Measurements from ENCODE around the gene JAZF1. TPM values are rescaled to one million over a fixed set of nuclear protein-coding genes. Genes with fewer than 3 reads are reported as not detected.

Gene JAZF1
- total and polyA plus RNA-seq, 2 experiments from 2014 or later: 9.5 to 12.1 TPM

DNA sequence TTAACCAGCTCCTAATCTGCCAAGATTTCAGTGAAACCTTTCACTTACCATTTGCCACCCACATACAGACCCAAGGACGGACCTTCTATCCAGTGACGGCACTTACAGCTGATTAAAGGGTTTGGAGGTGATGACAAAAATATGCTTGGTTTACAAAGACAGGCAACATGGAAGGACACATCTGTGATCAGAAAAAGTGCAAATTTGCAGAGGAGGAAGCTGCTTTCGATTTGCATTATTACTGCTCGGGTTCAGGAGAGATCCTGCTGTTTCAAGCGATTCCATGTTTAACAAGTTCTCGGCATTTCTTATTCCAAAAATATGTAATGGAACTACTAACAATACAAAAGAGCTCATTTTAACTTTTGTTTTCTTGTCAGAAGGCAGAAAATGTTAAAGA, 109.0 kb downstream of the JAZF1 start:
- no peak overlapping the region for H3K4me3 ChIP-seq
- H3K36me3 ChIP-seq (replicated peaks; ENCODE audit: insufficient read depth, low read depth): no peaks in the 10 kb centered on the region
- peak overlapping the region; percentile 3 for H3K4me2 ChIP-seq
- peaks cover 34% of the 10 kb centered on the region for H3K4me1 ChIP-seq (ENCODE audit: insufficient read depth)
- no peak overlapping the region for H2AFZ ChIP-seq
- peaks cover 8% of the 10 kb centered on the region for H3K79me2 ChIP-seq
- 84% methylated on average over 6 of the region's 6 CpGs for WGBS (ENCODE audit: low lambda C conversion rate, missing lambda C conversion rate)
- TF ChIP-seq EZH2phosphoT487 (IDR thresholded peaks at IDR 0.05; ENCODE audit: low read depth, severe bottlenecking, unreplicated experiment) (no peak), EZH2 (IDR thresholded peaks at IDR 0.05; ENCODE audit: borderline replicate concordance) (no peak)
- TF ChIP-seq, protein P1, sequence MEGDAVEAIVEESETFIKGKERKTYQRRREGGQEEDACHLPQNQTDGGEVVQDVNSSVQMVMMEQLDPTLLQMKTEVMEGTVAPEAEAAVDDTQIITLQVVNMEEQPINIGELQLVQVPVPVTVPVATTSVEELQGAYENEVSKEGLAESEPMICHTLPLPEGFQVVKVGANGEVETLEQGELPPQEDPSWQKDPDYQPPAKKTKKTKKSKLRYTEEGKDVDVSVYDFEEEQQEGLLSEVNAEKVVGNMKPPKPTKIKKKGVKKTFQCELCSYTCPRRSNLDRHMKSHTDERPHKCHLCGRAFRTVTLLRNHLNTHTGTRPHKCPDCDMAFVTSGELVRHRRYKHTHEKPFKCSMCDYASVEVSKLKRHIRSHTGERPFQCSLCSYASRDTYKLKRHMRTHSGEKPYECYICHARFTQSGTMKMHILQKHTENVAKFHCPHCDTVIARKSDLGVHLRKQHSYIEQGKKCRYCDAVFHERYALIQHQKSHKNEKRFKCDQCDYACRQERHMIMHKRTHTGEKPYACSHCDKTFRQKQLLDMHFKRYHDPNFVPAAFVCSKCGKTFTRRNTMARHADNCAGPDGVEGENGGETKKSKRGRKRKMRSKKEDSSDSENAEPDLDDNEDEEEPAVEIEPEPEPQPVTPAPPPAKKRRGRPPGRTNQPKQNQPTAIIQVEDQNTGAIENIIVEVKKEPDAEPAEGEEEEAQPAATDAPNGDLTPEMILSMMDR (IDR thresholded peaks at IDR 0.05; ENCODE audit: poor library complexity): no peak
- H3K27ac ChIP-seq: no peak overlapping the region
- H3K9me2 ChIP-seq (replicated peaks; ENCODE audit: insufficient read depth): no peaks in the 10 kb centered on the region
- H4K20me1 ChIP-seq (ENCODE audit: insufficient read depth, poor library complexity, severe bottlenecking): no peaks in the 10 kb centered on the region
- H3K27me3 ChIP-seq: no peaks in the 10 kb centered on the region
- H3K9me3 ChIP-seq (ENCODE audit: low read depth): no peaks in the 10 kb centered on the region
- DNase-seq (ENCODE audit: low spot score): no peak

DNA sequence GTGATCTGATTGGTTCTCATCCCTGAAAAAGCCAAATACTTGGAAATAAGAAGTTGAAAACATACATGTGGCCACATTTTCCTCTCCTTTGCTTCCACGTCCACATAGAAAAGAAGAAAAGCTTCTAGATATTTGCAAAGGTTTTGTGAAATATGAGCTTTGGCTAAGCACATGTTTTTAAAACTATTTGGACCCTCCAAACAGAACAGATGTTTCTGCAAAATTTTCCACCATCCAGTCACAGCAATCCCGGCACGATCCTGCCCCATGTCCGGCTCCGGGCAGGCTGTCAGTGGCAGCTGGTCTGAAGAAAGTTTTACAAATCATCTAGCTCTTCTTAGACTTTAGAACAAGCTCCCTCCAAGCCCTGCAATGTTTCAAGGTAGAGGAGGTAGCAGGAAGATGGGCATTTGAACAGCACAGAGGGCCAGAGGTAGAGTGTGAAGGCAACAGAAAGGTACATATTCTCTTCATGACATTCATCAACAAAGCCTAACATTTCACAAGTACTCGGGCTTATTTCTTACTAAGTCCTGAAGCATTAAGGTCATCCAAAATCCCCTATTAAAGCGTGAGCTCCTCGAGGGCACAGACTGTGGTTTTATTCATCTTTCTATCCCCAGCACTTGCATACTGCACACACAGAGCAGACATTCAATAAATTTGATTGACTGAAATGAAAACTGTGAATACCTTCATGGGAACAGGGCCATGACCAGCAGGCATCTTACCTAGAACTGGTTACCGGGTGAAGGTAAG, 110.1 kb downstream of the JAZF1 start:
- Histone ChIP-seq H3K9me3 (ENCODE audit: low read depth) (no peaks in the 10 kb centered on the region), H3K27me3 (no peaks in the 10 kb centered on the region), H2AFZ (no peak overlapping the region), H3K79me2 (peaks cover 8% of the 10 kb centered on the region), H3K4me2 (peak overlapping the region; percentile 56), H3K27ac (peak overlapping the region; percentile 65), H4K20me1 (ENCODE audit: insufficient read depth, poor library complexity, severe bottlenecking) (no peaks in the 10 kb centered on the region), H3K4me3 (no peak overlapping the region), H3K36me3 (replicated peaks; ENCODE audit: insufficient read depth, low read depth) (no peaks in the 10 kb centered on the region), H3K4me1 (ENCODE audit: insufficient read depth) (peaks cover 25% of the 10 kb centered on the region), H3K9me2 (replicated peaks; ENCODE audit: insufficient read depth) (no peaks in the 10 kb centered on the region)
- WGBS (ENCODE audit: low lambda C conversion rate, missing lambda C conversion rate): 59% methylated on average over 9 of the region's 9 CpGs
- TF ChIP-seq EZH2phosphoT487 (IDR thresholded peaks at IDR 0.05; ENCODE audit: low read depth, severe bottlenecking, unreplicated experiment) (no peak), EZH2 (IDR thresholded peaks at IDR 0.05; ENCODE audit: borderline replicate concordance) (no peak)
- TF ChIP-seq, protein P1 (IDR thresholded peaks at IDR 0.05; ENCODE audit: poor library complexity): no peak
- DNase-seq (ENCODE audit: low spot score): no peak

- Histone ChIP-seq H2AFZ (no peak overlapping the region), H3K4me1 (ENCODE audit: insufficient read depth) (peaks cover 25% of the 10 kb centered on the region), H3K27me3 (no peaks in the 10 kb centered on the region), H3K79me2 (peaks cover 8% of the 10 kb centered on the region), H3K36me3 (replicated peaks; ENCODE audit: insufficient read depth, low read depth) (no peaks in the 10 kb centered on the region), H4K20me1 (ENCODE audit: insufficient read depth, poor library complexity, severe bottlenecking) (no peaks in the 10 kb centered on the region), H3K9me3 (ENCODE audit: low read depth) (no peaks in the 10 kb centered on the region), H3K27ac (peak overlapping the region; percentile 65), H3K4me2 (peak overlapping the region; percentile 56), H3K4me3 (no peak overlapping the region), H3K9me2 (replicated peaks; ENCODE audit: insufficient read depth) (no peaks in the 10 kb centered on the region)
- TF ChIP-seq, protein P1 (IDR thresholded peaks at IDR 0.05; ENCODE audit: poor library complexity): no peak
- TF ChIP-seq EZH2phosphoT487 (IDR thresholded peaks at IDR 0.05; ENCODE audit: low read depth, severe bottlenecking, unreplicated experiment) (no peak), EZH2 (IDR thresholded peaks at IDR 0.05; ENCODE audit: borderline replicate concordance) (no peak)
- WGBS (ENCODE audit: low lambda C conversion rate, missing lambda C conversion rate): 51% methylated on average over 10 of the region's 10 CpGs
- DNase-seq (ENCODE audit: low spot score): peak; percentile 65
These were observed 110.8 kb downstream of the JAZF1 start for GRCh38 chr7:28069807-28070206.

Data from hepatocyte (in vitro differentiated cells).